ENCODE measurements around the gene TOMM7. TPM values are rescaled to one million over a fixed set of nuclear protein-coding genes. Genes with fewer than 3 reads are reported as not detected.

TOMM7 gene
- polyA plus RNA-seq, 2 of the 4 experiments (the other 2 are of a cell fraction), result 526 to 685 TPM

DNA sequence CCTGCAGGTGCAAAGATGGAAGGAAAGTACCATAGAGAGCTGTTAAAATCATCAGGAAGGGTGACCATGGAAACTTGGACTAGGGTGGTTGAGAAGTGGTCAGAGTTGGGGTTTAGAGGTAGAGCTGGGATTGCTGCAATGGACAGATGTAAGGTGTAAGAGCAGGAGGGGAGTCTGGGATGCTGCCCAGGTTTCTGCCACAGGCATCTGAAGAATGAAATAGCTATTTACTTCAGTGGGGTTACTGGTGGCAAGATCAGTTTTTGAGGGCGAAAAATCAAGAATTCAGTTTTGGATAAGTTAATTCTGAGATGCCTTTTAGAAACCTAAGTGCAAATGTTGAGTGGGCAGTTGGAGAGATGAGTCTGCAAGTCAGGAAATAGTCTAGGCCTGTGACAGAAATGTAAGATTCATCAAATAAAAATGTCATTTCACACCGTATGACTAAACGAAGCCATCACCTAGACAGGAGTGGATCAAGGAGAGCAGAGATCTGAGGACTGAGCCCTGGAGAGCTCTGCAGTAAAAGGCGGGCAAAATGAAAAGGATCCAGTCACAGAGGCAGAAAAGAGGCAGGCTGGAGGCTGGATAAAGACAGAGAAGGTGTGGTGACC is 22.7 kb upstream of the TOMM7 start:
- Histone ChIP-seq H3K4me3 (no peak overlapping the region), H3K4me1 (no peaks in the 10 kb centered on the region), H3K4me2 (no peak overlapping the region), H3K27ac (no peak overlapping the region), H3K9me3 (no peaks in the 10 kb centered on the region)
- FAIRE-seq, result no peak
- no peak for TF ChIP-seq SREBF2 (IDR thresholded peaks at IDR 0.05)
- TF ChIP-seq TFCP2L1 (CRISPR knock-in tag; IDR thresholded peaks at IDR 0.05), result no peak
- no peak for TF ChIP-seq HMGXB4 (CRISPR knock-in tag; IDR thresholded peaks at IDR 0.05; ENCODE audit: borderline replicate concordance)
- no peak for TF ChIP-seq KDM5A (IDR thresholded peaks at IDR 0.05)
- TF ChIP-seq CBX2 (IDR thresholded peaks at IDR 0.05; ENCODE audit: borderline replicate concordance, low read depth), result no peak
- no peak for TF ChIP-seq CBX8 (IDR thresholded peaks at IDR 0.05)
- no peak for TF ChIP-seq MAZ (IDR thresholded peaks at IDR 0.05; ENCODE audit: borderline replicate concordance, low read depth, low read length)
- no peak for TF ChIP-seq MAX (IDR thresholded peaks at IDR 0.05)
- TF ChIP-seq ZSCAN20 (CRISPR knock-in tag; IDR thresholded peaks at IDR 0.05), result no peak
- TF ChIP-seq E2F6 (IDR thresholded peaks at IDR 0.05; ENCODE audit: borderline replicate concordance, low read depth), result no peak
- TF ChIP-seq, protein P1, sequence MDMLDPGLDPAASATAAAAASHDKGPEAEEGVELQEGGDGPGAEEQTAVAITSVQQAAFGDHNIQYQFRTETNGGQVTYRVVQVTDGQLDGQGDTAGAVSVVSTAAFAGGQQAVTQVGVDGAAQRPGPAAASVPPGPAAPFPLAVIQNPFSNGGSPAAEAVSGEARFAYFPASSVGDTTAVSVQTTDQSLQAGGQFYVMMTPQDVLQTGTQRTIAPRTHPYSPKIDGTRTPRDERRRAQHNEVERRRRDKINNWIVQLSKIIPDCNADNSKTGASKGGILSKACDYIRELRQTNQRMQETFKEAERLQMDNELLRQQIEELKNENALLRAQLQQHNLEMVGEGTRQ (IDR thresholded peaks at IDR 0.05), result no peak
- TF ChIP-seq POLR2AphosphoS2 (conservative IDR thresholded peaks at IDR 0.05; ENCODE audit: low read length), result no peak
- no peak for TF ChIP-seq ELK1 (IDR thresholded peaks at IDR 0.05; ENCODE audit: low read depth, low read length)
- no peak for TF ChIP-seq MAFK (IDR thresholded peaks at IDR 0.05; ENCODE audit: partially characterized antibody)
- no peak for TF ChIP-seq NFE2L2 (conservative IDR thresholded peaks at IDR 0.05; ENCODE audit: low read length)
- TF ChIP-seq ZNF302 (CRISPR knock-in tag; IDR thresholded peaks at IDR 0.05), result no peak
- TF ChIP-seq ESRRA (IDR thresholded peaks at IDR 0.05; ENCODE audit: borderline replicate concordance, low read length), result no peak
- TF ChIP-seq NPAS2 (CRISPR knock-in tag; IDR thresholded peaks at IDR 0.05; ENCODE audit: borderline replicate concordance), result no peak
- 77% methylated on average over 4 of the region's 4 CpGs for WGBS (ENCODE audit: missing lambda C conversion rate)
- no peak for DNase-seq (ENCODE audit: low read depth in 1 of 2, low spot score in 1 of 2)
- ChIA-PET CTCF (interaction anchor here (0.9 to 1.9 kb wide), 3 partner anchors 8 to 285 kb away, joined by 3 to 6 read pairs (median 5); no protein-coding TSS in a partner anchor), POLR2A (no interaction called here)
- no peak for ATAC-seq

DNA sequence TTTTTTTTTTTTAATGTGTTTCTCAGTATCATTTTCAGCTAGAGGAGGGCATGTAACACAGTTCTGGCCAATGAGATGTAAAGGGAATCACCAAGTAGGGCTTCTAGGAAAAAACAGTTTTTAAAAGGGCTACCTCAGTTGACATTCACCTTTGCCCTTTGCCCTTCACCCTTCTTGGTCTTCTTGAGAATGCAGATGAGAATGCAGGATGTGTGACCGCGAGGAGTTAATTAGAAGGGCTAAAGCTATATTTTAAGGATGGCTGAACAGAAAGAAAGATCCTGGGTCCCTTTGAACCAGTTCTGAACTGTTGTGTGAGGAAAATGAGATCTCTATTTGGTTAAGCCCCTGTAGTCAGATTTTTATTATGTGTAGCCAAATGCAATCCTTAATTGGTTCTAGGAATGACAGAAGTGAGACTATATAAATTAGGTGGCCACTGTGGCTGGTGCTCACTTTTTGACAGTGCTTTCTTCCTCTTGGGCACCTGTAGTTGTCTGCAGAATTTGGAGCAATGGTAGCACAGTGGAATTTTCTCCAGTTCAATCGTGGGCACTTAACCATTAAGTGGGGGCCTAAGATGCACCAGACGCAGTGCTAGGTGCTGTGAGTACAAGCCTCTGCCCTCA is 21.1 kb upstream of the TOMM7 start:
- no peak for TF ChIP-seq ATOH8 (CRISPR knock-in tag; IDR thresholded peaks at IDR 0.05; ENCODE audit: low read depth)
- no peak for TF ChIP-seq MYC (IDR thresholded peaks at IDR 0.05; ENCODE audit: borderline replicate concordance, low read length)
- TF ChIP-seq HMGXB4 (CRISPR knock-in tag; IDR thresholded peaks at IDR 0.05; ENCODE audit: borderline replicate concordance), result no peak
- no peak for TF ChIP-seq RNF2 (IDR thresholded peaks at IDR 0.05; ENCODE audit: borderline replicate concordance, low read depth)
- no peak for TF ChIP-seq SREBF2 (IDR thresholded peaks at IDR 0.05)
- no peak for TF ChIP-seq RARB (CRISPR knock-in tag; IDR thresholded peaks at IDR 0.05)
- no peak for TF ChIP-seq ZFP36 (IDR thresholded peaks at IDR 0.05; ENCODE audit: borderline replicate concordance, partially characterized antibody)
- no peak for TF ChIP-seq TFCP2L1 (CRISPR knock-in tag; IDR thresholded peaks at IDR 0.05)
- no peak for TF ChIP-seq CBX8 (IDR thresholded peaks at IDR 0.05)
- no peak for TF ChIP-seq NR3C1 (IDR thresholded peaks at IDR 0.05)
- DNase-seq (ENCODE audit: low read depth in 1 of 2, low spot score in 1 of 2) (no peak), FAIRE-seq (no peak), ATAC-seq (no peak)
- ChIA-PET CTCF (interaction anchor here (1.1 to 1.9 kb wide), 2 partner anchors 211 to 283 kb away, joined by 4 to 5 read pairs; no protein-coding TSS in a partner anchor), POLR2A (no interaction called here)
- H3K4me1 ChIP-seq, result no peaks in the 10 kb centered on the region
- 72% methylated on average over 4 of the region's 4 CpGs for WGBS (ENCODE audit: missing lambda C conversion rate)
- no peak overlapping the region for H3K27ac ChIP-seq
- H3K4me3 ChIP-seq, result no peak overlapping the region
- no peaks in the 10 kb centered on the region for H3K9me3 ChIP-seq
- H3K4me2 ChIP-seq, result no peak overlapping the region
